ENCODE results near the gene SLC35D2.
A peak's percentile ranks its signal among the peaks of the same experiment; 100 is the strongest.

SLC35D2 gene

DNA sequence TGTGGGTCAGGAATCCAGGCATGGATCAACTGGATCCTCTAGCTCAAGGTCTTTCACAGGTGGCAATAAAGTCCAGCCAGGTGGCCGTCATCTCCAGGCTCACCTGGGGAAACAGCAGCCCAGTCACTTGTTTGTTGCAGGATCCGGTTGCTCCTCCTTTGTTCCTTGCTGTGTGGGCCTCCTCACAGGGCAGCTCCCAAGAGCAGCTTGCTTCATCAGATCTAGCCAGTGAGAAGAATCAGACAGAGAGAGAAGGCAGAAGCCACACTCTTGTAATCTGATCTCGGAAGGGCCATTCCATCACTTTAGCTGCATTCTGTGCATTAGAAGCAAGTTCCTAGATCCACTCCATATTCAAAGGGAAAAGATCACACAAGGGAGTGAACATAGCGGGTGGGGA lies 78.3 kb downstream of the SLC35D2 start:
- no peak overlapping the region for H3K4me3 ChIP-seq (replicated peaks in 1 of 2; ENCODE audit: low read depth in 2 of 2, low read length in 2 of 2)
- TF ChIP-seq, protein P1, sequence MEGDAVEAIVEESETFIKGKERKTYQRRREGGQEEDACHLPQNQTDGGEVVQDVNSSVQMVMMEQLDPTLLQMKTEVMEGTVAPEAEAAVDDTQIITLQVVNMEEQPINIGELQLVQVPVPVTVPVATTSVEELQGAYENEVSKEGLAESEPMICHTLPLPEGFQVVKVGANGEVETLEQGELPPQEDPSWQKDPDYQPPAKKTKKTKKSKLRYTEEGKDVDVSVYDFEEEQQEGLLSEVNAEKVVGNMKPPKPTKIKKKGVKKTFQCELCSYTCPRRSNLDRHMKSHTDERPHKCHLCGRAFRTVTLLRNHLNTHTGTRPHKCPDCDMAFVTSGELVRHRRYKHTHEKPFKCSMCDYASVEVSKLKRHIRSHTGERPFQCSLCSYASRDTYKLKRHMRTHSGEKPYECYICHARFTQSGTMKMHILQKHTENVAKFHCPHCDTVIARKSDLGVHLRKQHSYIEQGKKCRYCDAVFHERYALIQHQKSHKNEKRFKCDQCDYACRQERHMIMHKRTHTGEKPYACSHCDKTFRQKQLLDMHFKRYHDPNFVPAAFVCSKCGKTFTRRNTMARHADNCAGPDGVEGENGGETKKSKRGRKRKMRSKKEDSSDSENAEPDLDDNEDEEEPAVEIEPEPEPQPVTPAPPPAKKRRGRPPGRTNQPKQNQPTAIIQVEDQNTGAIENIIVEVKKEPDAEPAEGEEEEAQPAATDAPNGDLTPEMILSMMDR (IDR thresholded peaks at IDR 0.05; ENCODE audit: low read depth, low read length), result no peak
- DNase-seq (ENCODE audit: low read depth in 2 of 2), result no peak

DNA sequence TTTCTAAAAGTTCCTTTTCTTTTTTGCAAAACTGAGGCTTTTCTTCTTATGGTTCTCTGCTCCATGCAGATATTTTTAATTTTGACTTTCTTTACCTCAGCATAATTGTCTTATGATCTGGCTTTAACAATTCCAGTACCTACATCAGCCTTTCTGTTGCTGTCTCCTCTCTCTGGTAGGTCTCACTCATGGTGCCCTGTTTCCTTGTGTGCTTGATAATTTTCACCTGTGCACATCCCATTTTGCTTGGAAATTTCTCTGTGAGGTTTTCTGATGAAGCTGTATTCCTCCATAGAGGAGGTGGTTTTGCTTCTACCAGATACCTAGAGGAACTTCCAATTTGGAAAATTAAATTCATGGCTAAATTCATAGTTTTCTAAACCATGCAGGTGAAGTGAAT lies 79.3 kb downstream of the SLC35D2 start:
- H3K4me3 ChIP-seq (replicated peaks in 1 of 2; ENCODE audit: low read depth in 2 of 2, low read length in 2 of 2), result no peak overlapping the region
- TF ChIP-seq, protein P1 (IDR thresholded peaks at IDR 0.05; ENCODE audit: low read depth, low read length), result no peak
- no peak for DNase-seq (ENCODE audit: low read depth in 2 of 2)

DNA sequence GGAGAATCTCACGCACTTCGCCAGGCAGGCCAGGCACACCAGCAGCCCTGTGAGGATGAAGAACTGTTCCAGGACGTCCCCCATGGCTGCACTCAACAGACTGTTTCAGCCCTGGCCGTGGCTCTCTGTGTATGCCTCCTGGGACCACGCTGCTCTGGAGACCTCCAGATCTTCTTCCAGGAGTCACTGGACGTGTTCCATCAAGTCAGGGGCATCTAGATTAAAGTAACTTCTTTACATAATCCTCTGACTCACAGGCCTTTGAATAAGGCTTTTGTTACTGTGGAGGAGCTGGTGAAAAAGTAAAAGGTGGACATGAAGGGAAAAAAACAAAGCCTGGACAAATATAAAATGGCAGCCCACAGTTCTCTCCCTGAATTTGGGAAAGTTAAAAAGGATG lies 81.5 kb downstream of the SLC35D2 start, which contains the start of gene HSD17B3:
TSS of gene HSD17B3 (minus strand) at position 156 of the 400 bp plus-strand sequence. CDS start at position 84, 72 bp downstream.
- TF ChIP-seq, protein P1 (IDR thresholded peaks at IDR 0.05; ENCODE audit: low read depth, low read length), result no peak
- peak in 1 of 2 donors; percentile 22 for DNase-seq (ENCODE audit: low read depth in 2 of 2)
- H3K4me3 ChIP-seq (replicated peaks in 1 of 2; ENCODE audit: low read depth in 2 of 2, low read length in 2 of 2), result no peak within 1 kb of the TSS

DNA sequence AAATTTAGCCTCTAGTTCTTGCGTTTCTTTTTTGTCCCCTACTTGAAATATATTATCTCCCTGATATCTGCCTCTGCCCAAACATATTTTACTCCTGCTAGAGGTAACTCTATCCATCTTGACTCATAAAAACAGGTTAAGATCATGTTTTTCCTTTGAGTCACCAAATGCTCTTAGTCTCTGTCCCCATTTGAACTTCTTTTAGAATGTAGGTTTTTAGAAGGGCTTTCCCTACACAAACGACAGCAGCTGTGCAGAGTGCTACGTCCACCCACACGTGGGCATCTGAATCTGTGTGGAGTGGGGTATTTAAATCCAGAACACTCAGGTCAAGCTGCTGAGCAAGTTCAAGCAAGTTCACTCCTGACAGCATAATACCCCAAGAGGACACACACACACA lies 83.7 kb downstream of the SLC35D2 start:
- peak in 1 of 2 donors; percentile 20 for DNase-seq (ENCODE audit: low read depth in 2 of 2)
- no peak overlapping the region for H3K4me3 ChIP-seq (replicated peaks in 1 of 2; ENCODE audit: low read depth in 2 of 2, low read length in 2 of 2)
- TF ChIP-seq, protein P1 (IDR thresholded peaks at IDR 0.05; ENCODE audit: low read depth, low read length), result no peak

DNA sequence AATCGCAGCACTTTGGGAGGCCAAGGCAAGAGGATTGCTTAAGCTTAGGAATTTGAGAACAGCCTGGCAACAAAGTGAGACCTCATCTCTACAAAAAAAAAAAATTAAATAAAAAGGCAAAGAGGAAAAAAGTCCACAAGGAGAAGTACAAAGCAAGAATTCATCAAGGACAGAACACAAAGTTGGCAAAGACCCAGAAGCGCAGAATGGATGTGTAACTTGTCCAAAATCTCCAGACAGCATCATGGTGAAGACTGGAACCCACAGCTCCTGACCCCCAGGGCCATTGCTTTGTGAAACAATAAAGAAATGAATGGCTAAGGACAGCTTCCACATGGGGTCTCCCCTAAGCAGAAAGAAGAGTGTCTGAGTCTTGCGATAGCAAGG lies 89.4 kb downstream of the SLC35D2 start:
- TF ChIP-seq, protein P1 (IDR thresholded peaks at IDR 0.05; ENCODE audit: low read depth, low read length), result no peak
- no peak overlapping the region for H3K4me3 ChIP-seq (replicated peaks in 1 of 2; ENCODE audit: low read depth in 2 of 2, low read length in 2 of 2)
- peak in 1 of 2 donors; percentile 17 for DNase-seq (ENCODE audit: low read depth in 2 of 2)

DNA sequence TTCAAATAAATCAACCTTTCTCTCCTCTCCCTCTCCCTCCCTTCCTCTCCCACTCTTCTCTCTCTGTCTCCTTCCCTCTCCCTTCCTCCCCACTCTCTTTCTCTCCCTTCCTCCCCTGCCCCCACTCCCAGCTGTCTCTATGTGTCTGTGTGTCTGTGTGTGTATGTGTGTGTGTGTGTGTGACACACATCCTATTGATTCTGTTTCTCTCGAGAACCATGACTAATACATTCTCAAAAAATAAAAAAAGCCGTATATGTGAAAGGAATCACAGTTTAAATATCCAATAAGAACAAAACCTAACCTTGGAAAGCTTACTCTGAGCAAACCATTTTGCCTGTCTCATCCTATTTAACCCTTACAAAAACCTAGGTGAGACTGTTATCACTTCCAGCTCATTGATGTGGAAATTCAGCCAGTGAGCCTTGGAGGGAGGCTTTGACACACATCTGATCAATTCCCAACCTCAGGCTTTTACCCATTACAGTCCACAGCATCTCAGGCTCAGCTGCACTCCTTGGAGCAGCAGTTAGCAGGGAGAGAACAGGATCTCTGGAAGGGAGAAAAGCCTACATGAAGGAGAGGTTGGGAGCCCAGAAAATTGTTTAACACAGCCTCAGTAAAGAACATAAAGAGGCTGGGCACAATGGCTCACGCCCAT lies 89.9 kb downstream of the SLC35D2 start:
- H3K4me3 ChIP-seq (replicated peaks in 1 of 2; ENCODE audit: low read depth in 2 of 2, low read length in 2 of 2), result no peak overlapping the region
- TF ChIP-seq, protein P1 (IDR thresholded peaks at IDR 0.05; ENCODE audit: low read depth, low read length), result no peak
- peak; percentile 23 to 36 for DNase-seq (ENCODE audit: low read depth in 2 of 2)

DNA sequence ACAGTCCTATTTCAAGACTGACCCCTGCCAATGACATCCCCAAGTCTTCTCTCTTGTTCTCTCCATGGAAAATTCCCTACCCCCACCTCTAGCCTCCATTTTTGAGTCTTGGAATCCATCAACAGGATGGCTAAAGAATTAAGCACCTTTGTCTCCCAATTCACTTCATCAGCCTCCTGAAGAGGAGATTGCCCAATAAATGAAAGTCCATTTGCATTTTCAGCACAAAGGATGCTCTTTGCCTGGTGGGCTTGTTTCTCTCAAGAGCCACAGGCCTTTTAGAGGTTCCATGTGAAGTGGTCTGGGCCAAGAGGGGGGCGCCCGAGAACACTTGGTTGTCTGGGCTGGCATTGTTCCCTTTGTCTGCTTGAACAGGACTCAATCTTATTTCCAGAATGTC lies 94.1 kb downstream of the SLC35D2 start:
- no peak for DNase-seq (ENCODE audit: low read depth in 2 of 2)
- H3K4me3 ChIP-seq (replicated peaks in 1 of 2; ENCODE audit: low read depth in 2 of 2, low read length in 2 of 2), result no peak overlapping the region
- TF ChIP-seq, protein P1 (IDR thresholded peaks at IDR 0.05; ENCODE audit: low read depth, low read length), result no peak
